HCT116 (cell line): ENCODE data around the gene RACGAP1. TPM values are rescaled to one million over a fixed set of nuclear protein-coding genes. Genes with fewer than 3 reads are reported as not detected.

Source experiments
- ATAC-seq: fragments of 200-7000 bp; cut with Tn5 transposase; 2 replicates; pipeline ENCODE4 v1.9.1; 2020; ENCODE audit warnings: mild to moderate bottlenecking, moderate library complexity
- BruUV-seq: library from RNA; stranded (reverse); fragments of 400-500 nt; replicated peaks from 2 replicates; lab custom pipeline; 2021; lab: Mats Ljungman, UMichigan
- CTCF ChIA-PET: fragments of 300-600 bp; sonication (Branson Sonifier 250); formaldehyde crosslinking; loops from one replicate; lab custom pipeline; 2021; ENCODE audit warnings: antibody characterized with exemption; lab: Charles Lee
- POLR2A ChIA-PET: fragments of 300-600, 350-600 bp; sonication (Branson Sonifier 250); formaldehyde crosslinking; loops from one replicate; lab custom pipeline; 2021; ENCODE audit warnings: antibody characterized with exemption; lab: Charles Lee
- RAD21 ChIA-PET, 2 experiments: fragments of 300-600 bp; sonication (Branson Sonifier 250); formaldehyde crosslinking; loops; one replicate each; lab custom pipeline; 2023; ENCODE audit warnings: low total read pairs in 2 of 2; ENCODE audit not compliant: uncharacterized antibody in 2 of 2, unreplicated experiment in 2 of 2, low non-redundant PET in 1 of 2; lab: Charles Lee
- DNase-seq: peaks from one replicate; pipeline ENCODE4 v3.0.0-alpha.2; 2010; ENCODE audit warnings: low read depth, low spot score
- H2AFZ ChIP-seq: fragments of 200-600 bp; shearing (Covaris generic), sonication (generic); 2 replicates; pipeline ENCODE4 v1.6.1; 2017; ENCODE audit warnings: low read depth, mixed run types, mixed read lengths, antibody characterized with exemption, low read length; ENCODE audit not compliant: poor library complexity, severe bottlenecking
- H3K27ac ChIP-seq: 2 replicates; pipeline ENCODE4 v1.5.1; 2012; ENCODE audit warnings: low read depth, low read length
- H3K27me3 ChIP-seq: fragments of 200-600 bp; sonication (generic); 2 replicates; pipeline ENCODE4 v1.6.1; 2016; ENCODE audit warnings: mixed run types, low read length, mixed read lengths; ENCODE audit not compliant: insufficient read depth
- H3K36me3 ChIP-seq, 2 experiments: fragments of 200-500 bp in 1 of 2; fragments of 200-600 bp in 1 of 2; sonication (Bioruptor generic) in 1 of 2; sonication (generic) in 1 of 2; 2 replicates each; pipeline versions ENCODE4 v1.5.1 to v1.6.1; 2014 to 2016; ENCODE audit warnings: low read length in 2 of 2, inconsistent platforms in 1 of 2, mixed read lengths in 1 of 2, mixed run types in 1 of 2; ENCODE audit not compliant: insufficient read depth in 2 of 2, control insufficient read depth in 1 of 2
- H3K4me1 ChIP-seq, 2 experiments: fragments of 200-600 bp in 1 of 2; sonication (generic) in 1 of 2; 2 replicates each; pipeline versions ENCODE4 v1.5.1 to v1.6.1; 2012 to 2017; ENCODE audit warnings: low read length in 2 of 2, inconsistent platforms in 1 of 2, mild to moderate bottlenecking in 1 of 2, mixed read lengths in 1 of 2, mixed run types in 1 of 2, moderate library complexity in 1 of 2; ENCODE audit not compliant: insufficient read depth in 2 of 2, control insufficient read depth in 1 of 2
- H3K4me2 ChIP-seq: fragments of 200-600 bp; sonication (generic); 2 replicates; pipeline ENCODE4 v1.6.1; 2017; ENCODE audit warnings: mixed run types, low read length, mixed read lengths
- H3K4me3 ChIP-seq, 2 experiments: fragments of 200-600 bp in 1 of 2; sonication (generic) in 1 of 2; replicated peaks in 1 of 2; 2 replicates each; pipeline ENCODE4 v1.5.1; 2011 to 2016; ENCODE audit warnings: low read length in 2 of 2, control low read depth in 1 of 2, low read depth in 1 of 2, mild to moderate bottlenecking in 1 of 2, mixed read lengths in 1 of 2, mixed run types in 1 of 2
- H3K79me2 ChIP-seq: fragments of 200-600 bp; sonication (generic); 2 replicates; pipeline ENCODE4 v1.6.1; 2017; ENCODE audit warnings: mild to moderate bottlenecking, mixed run types, low read length, moderate library complexity, mixed read lengths; ENCODE audit not compliant: insufficient read depth
- H3K9ac ChIP-seq: fragments of 200-600 bp; sonication (generic); 2 replicates; pipeline ENCODE4 v1.6.1; 2016; ENCODE audit warnings: low read length, mixed read lengths
- H3K9me2 ChIP-seq: fragments of 200-600 bp; sonication (generic), shearing (Covaris generic); 2 replicates; pipeline ENCODE4 v1.6.1; 2017; ENCODE audit warnings: mixed run types, mild to moderate bottlenecking, moderate library complexity; ENCODE audit not compliant: insufficient read depth
- H3K9me3 ChIP-seq, 2 experiments: fragments of 200-500 bp in 1 of 2; fragments of 200-600 bp in 1 of 2; sonication (Bioruptor generic) in 1 of 2; sonication (generic) in 1 of 2; 2 replicates each; pipeline ENCODE4 v1.6.1; 2014 to 2017; ENCODE audit warnings: low read length in 2 of 2, mixed read lengths in 2 of 2, inconsistent platforms in 1 of 2, low read depth in 1 of 2, mild to moderate bottlenecking in 1 of 2, mixed run types in 1 of 2, moderate library complexity in 1 of 2; ENCODE audit not compliant: control insufficient read depth in 1 of 2, insufficient read depth in 1 of 2
- H4K20me1 ChIP-seq: fragments of 200-600 bp; sonication (generic), shearing (Covaris generic); 2 replicates; pipeline ENCODE4 v1.6.1; 2017; ENCODE audit warnings: mixed run types, mild to moderate bottlenecking, moderate library complexity; ENCODE audit not compliant: insufficient read depth
- ATF3 ChIP-seq: IDR thresholded peaks from 2 replicates; pipeline ENCODE4 v1.6.1; 2012
- CEBPB ChIP-seq: IDR thresholded peaks from 2 replicates; pipeline ENCODE4 v1.6.1; 2012; ENCODE audit warnings: low read depth
- ELF1 ChIP-seq: IDR thresholded peaks from 2 replicates; pipeline ENCODE4 v1.6.1; 2012; ENCODE audit warnings: low read depth, borderline replicate concordance
- EZH2phosphoT487 ChIP-seq: fragments of 200-600 bp; IDR thresholded peaks from 2 replicates; pipeline ENCODE4 v1.6.1; 2018; ENCODE audit warnings: antibody characterized with exemption, borderline replicate concordance
- FOSL1 ChIP-seq: IDR thresholded peaks from 2 replicates; pipeline ENCODE4 v1.6.1; 2012; ENCODE audit warnings: low read depth
- POLR2AphosphoS5 ChIP-seq: IDR thresholded peaks from 2 replicates; pipeline ENCODE4 v1.6.1; 2011; ENCODE audit warnings: mild to moderate bottlenecking, low read depth, low read length, moderate library complexity
- RAD21 ChIP-seq: IDR thresholded peaks from 2 replicates; pipeline ENCODE4 v1.6.1; 2012; ENCODE audit warnings: low read depth, mild to moderate bottlenecking
- REST ChIP-seq: IDR thresholded peaks from 2 replicates; pipeline ENCODE4 v1.6.1; 2012; ENCODE audit warnings: low read depth
- SIN3A ChIP-seq: IDR thresholded peaks from 2 replicates; pipeline ENCODE4 v1.6.1; 2012; ENCODE audit warnings: low read depth
- SP1 ChIP-seq: IDR thresholded peaks from 2 replicates; pipeline ENCODE4 v1.6.1; 2012; ENCODE audit warnings: low read depth
- TCF7L2 ChIP-seq: IDR thresholded peaks from 2 replicates; pipeline ENCODE4 v1.7.0; 2011; ENCODE audit warnings: borderline replicate concordance, inconsistent platforms; ENCODE audit not compliant: insufficient read depth, insufficient read length; ENCODE audit errors: extremely low read depth
- YY1 ChIP-seq: IDR thresholded peaks from 2 replicates; pipeline ENCODE4 v1.6.1; 2011; ENCODE audit warnings: low read length, low read depth, moderate library complexity, mild to moderate bottlenecking; ENCODE audit not compliant: insufficient replicate concordance; ENCODE audit errors: extremely low read depth
- intact Hi-C: fragments of 100-400 bp; cut with micrococcal nuclease; formaldehyde crosslinking; loops from 2 replicates; pipeline ENCODE4 v1.10.0; 2022
- total RNA-seq: library from RNA; stranded (reverse); gene quantifications from one replicate; pipeline ENCODE4 v1.2.1, GENCODE V29; 2021; ENCODE audit not compliant: unreplicated experiment
- TF ChIP-seq, protein P1 (sequence below): IDR thresholded peaks from 2 replicates; pipeline ENCODE4 v1.6.1; 2012
- TF ChIP-seq, protein P2 (sequence below), 3 experiments: fragments of 200-600 bp in 1 of 3; sonication (generic) in 1 of 3; IDR thresholded peaks in 2 of 3; conservative IDR thresholded peaks in 1 of 3; 2 replicates each; pipeline ENCODE4 v1.5.1; 2012 to 2017; ENCODE audit warnings: low read depth in 2 of 3, low read length in 2 of 3, antibody characterized with exemption in 1 of 3, borderline replicate concordance in 1 of 3, control low read depth in 1 of 3, mild to moderate bottlenecking in 1 of 3, mixed read lengths in 1 of 3, mixed run types in 1 of 3, moderate library complexity in 1 of 3; ENCODE audit not compliant: insufficient read depth in 1 of 3

RACGAP1 gene
- total RNA-seq, 1 experiment from 2014 or later: 147 TPM

- TF ChIP-seq REST (no peak), TCF7L2 (no peak), YY1 (no peak), ELF1 (no peak)
Observed at GRCh38 chr12:50061171-50061570, 35.9 kb upstream of the RACGAP1 start (continued).

DNA sequence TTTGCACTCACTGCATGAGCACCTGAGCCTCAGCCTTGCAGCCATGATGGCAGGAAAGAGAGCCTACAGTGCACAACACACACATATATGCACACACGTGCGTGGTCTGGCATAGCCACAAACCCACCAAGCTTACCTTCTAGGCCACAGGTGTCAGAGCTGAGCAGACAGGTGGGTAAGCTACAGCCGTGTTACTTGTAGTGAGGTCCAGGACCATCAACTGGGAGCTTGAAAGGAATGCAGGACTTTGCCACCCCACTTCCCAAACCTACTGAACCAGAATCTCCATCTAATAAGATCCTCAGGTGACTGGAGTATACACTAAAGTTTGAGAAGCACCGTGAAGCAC is 34.8 kb upstream of the RACGAP1 start:
- no peak overlapping the region for H3K4me2 ChIP-seq
- no peak overlapping the region for H3K9ac ChIP-seq
- H3K36me3 ChIP-seq: peaks cover 2 to 23% of the 10 kb centered on the region in 2 experiments; a peak in 2 of 4 replicates
- DNase-seq: no peak
- intact Hi-C loops: no loop called here
- H3K9me2 ChIP-seq: no peaks in the 10 kb centered on the region
- H4K20me1 ChIP-seq: no peaks in the 10 kb centered on the region
- H3K4me1 ChIP-seq: peaks cover 15 to 25% of the 10 kb centered on the region in 2 experiments; a peak in 3 of 4 replicates
- no peak overlapping the region for H3K27ac ChIP-seq
- ChIA-PET POLR2A (no interaction called here), RAD21 (no interaction called here), CTCF (interaction anchor here (1.4 kb wide), 1 partner anchor 21 kb away, joined by 3 read pairs; no protein-coding TSS in a partner anchor)
- no peaks in the 10 kb centered on the region for H3K27me3 ChIP-seq
- H3K4me3 ChIP-seq: no peak overlapping the region
- H3K9me3 ChIP-seq: no peaks in the 10 kb centered on the region
- TSS peak; percentile 16 for BruUV-seq
- H2AFZ ChIP-seq: no peak overlapping the region
- ATAC-seq: no peak
- H3K79me2 ChIP-seq: no peaks in the 10 kb centered on the region
- TF ChIP-seq, protein P1, sequence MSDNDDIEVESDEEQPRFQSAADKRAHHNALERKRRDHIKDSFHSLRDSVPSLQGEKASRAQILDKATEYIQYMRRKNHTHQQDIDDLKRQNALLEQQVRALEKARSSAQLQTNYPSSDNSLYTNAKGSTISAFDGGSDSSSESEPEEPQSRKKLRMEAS: no peak
- TF ChIP-seq POLR2AphosphoS5: no peak
- TF ChIP-seq EZH2phosphoT487: no peak
- no peak for TF ChIP-seq SIN3A
- TF ChIP-seq RAD21: no peak
- TF ChIP-seq CEBPB: no peak
- no peak for TF ChIP-seq SP1
- TF ChIP-seq ATF3: no peak
- TF ChIP-seq FOSL1: no peak
- no peak for TF ChIP-seq ELF1
- TF ChIP-seq REST: no peak
- TF ChIP-seq TCF7L2: no peak
- TF ChIP-seq, protein P2, sequence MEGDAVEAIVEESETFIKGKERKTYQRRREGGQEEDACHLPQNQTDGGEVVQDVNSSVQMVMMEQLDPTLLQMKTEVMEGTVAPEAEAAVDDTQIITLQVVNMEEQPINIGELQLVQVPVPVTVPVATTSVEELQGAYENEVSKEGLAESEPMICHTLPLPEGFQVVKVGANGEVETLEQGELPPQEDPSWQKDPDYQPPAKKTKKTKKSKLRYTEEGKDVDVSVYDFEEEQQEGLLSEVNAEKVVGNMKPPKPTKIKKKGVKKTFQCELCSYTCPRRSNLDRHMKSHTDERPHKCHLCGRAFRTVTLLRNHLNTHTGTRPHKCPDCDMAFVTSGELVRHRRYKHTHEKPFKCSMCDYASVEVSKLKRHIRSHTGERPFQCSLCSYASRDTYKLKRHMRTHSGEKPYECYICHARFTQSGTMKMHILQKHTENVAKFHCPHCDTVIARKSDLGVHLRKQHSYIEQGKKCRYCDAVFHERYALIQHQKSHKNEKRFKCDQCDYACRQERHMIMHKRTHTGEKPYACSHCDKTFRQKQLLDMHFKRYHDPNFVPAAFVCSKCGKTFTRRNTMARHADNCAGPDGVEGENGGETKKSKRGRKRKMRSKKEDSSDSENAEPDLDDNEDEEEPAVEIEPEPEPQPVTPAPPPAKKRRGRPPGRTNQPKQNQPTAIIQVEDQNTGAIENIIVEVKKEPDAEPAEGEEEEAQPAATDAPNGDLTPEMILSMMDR (IDR thresholded peaks at IDR 0.05 in 2 of 3, conservative IDR thresholded peaks at IDR 0.05 in 1 of 3; ENCODE audit: borderline replicate concordance in 1 of 3, insufficient read depth in 1 of 3, low read depth in 2 of 3, low read length in 2 of 3): no peak
